ENCODE measurements around the gene IFT57. TPM values are rescaled to one million over a fixed set of nuclear protein-coding genes. Genes with fewer than 3 reads are reported as not detected.
A peak's percentile ranks its signal among the peaks of the same experiment; 100 is the strongest.
"Not testable (repeated sequence)": the region's sequence is repeated elsewhere in the genome, so short reads cannot be mapped to it uniquely, and the experiment has no call there.

IFT57 gene
- total and polyA plus RNA-seq, 10 of the 15 experiments (the other 5 are each of a cell fraction or from before 2014, with no cell fraction given): 1.8 to 25.0 (median 7.5) TPM

GRCh38 chr3:108268235-108268634 lies 46.0 kb upstream of the IFT57 start:
- in situ Hi-C loops (cut with MboI); ATAC-seq; H3K27me3 ChIP-seq (replicated peaks in 1 of 2; ENCODE audit: control insufficient read depth in 2 of 2, insufficient read depth in 2 of 2, low read length in 1 of 2); H4K20me1 ChIP-seq (ENCODE audit: control insufficient read depth, insufficient read depth); H3K36me3 ChIP-seq (ENCODE audit: control insufficient read depth in 2 of 2, insufficient read depth in 2 of 2, low read length in 1 of 2); H3K4me2 ChIP-seq (ENCODE audit: control insufficient read depth, insufficient read depth); CTCF ChIA-PET; FAIRE-seq; H3K4me1 ChIP-seq (ENCODE audit: control insufficient read depth, insufficient read depth, low read length); BruUV-seq (replicated peaks); H3K9ac ChIP-seq (ENCODE audit: control insufficient read depth, insufficient read depth, low read length); H2AFZ ChIP-seq (ENCODE audit: control insufficient read depth, low read depth, low read length); intact Hi-C loops (cut with micrococcal nuclease; ENCODE audit: unreplicated experiment); RAD21 ChIA-PET (ENCODE audit: unreplicated experiment); POLR2A ChIA-PET; H3K9me3 ChIP-seq (replicated peaks; ENCODE audit: control insufficient read depth, insufficient read depth, low read length); H3K27ac ChIP-seq (ENCODE audit: control insufficient read depth, insufficient read depth); H3K4me3 ChIP-seq; DNase-seq (ENCODE audit: low read depth, low spot score); H3K79me2 ChIP-seq (ENCODE audit: control insufficient read depth, insufficient read depth, low read length): not testable (repeated sequence)
- WGBS (ENCODE audit: insufficient coverage, insufficient replicate concordance, low lambda C conversion rate, missing lambda C conversion rate): 48% methylated on average over 3 of the region's 3 CpGs
- SMC1A ChIA-PET (ENCODE audit: uncharacterized antibody, unreplicated experiment): interaction anchor here (1.0 to 1.1 kb wide), 2 partner anchors 19 to 105 kb away, joined by 3 read pairs; no protein-coding TSS in a partner anchor

- CTCF ChIA-PET; H2AFZ ChIP-seq (ENCODE audit: control insufficient read depth, low read depth, low read length); H3K27me3 ChIP-seq (replicated peaks in 1 of 2; ENCODE audit: control insufficient read depth in 2 of 2, insufficient read depth in 2 of 2, low read length in 1 of 2); H3K79me2 ChIP-seq (ENCODE audit: control insufficient read depth, insufficient read depth, low read length); H3K9ac ChIP-seq (ENCODE audit: control insufficient read depth, insufficient read depth, low read length); H4K20me1 ChIP-seq (ENCODE audit: control insufficient read depth, insufficient read depth); in situ Hi-C loops (cut with MboI); FAIRE-seq; intact Hi-C loops (cut with micrococcal nuclease; ENCODE audit: unreplicated experiment); RAD21 ChIA-PET (ENCODE audit: unreplicated experiment); SMC1A ChIA-PET (ENCODE audit: uncharacterized antibody, unreplicated experiment); H3K36me3 ChIP-seq (ENCODE audit: control insufficient read depth in 2 of 2, insufficient read depth in 2 of 2, low read length in 1 of 2); H3K9me3 ChIP-seq (replicated peaks; ENCODE audit: control insufficient read depth, insufficient read depth, low read length); H3K4me3 ChIP-seq; POLR2A ChIA-PET; H3K4me1 ChIP-seq (ENCODE audit: control insufficient read depth, insufficient read depth, low read length); H3K4me2 ChIP-seq (ENCODE audit: control insufficient read depth, insufficient read depth); BruUV-seq (replicated peaks); DNase-seq (ENCODE audit: low read depth, low spot score); H3K27ac ChIP-seq (ENCODE audit: control insufficient read depth, insufficient read depth): not testable (repeated sequence)
- WGBS (ENCODE audit: insufficient coverage, insufficient replicate concordance, low lambda C conversion rate, missing lambda C conversion rate): 39% methylated on average over 5 of the region's 5 CpGs
- ATAC-seq: peak; percentile 58
Observed at GRCh38 chr3:108264534-108265298, 42.5 kb upstream of the IFT57 start.
